H1 (cell line): Measurements from ENCODE around the gene GIMAP5. TPM values are rescaled to one million over a fixed set of nuclear protein-coding genes. Genes with fewer than 3 reads are reported as not detected.

Source experiments
- CTCF ChIA-PET: fragments of 300-600 bp; sonication (Branson Sonifier 250); formaldehyde crosslinking; loops from one replicate; lab custom pipeline; 2021; ENCODE audit not compliant: partially characterized antibody; lab: Charles Lee
- POLR2A ChIA-PET: fragments of 300-600 bp; sonication (Branson Sonifier 250); formaldehyde crosslinking; loops from one replicate; lab custom pipeline; 2021; ENCODE audit warnings: inconsistent platforms; ENCODE audit not compliant: partially characterized antibody; lab: Charles Lee
- DNase-seq, 2 experiments: peaks; one replicate each; pipeline versions ENCODE4 v3.0.0 to v3.0.0-alpha.2; 2010 to 2022; ENCODE audit warnings: low spot score in 2 of 2, low read depth in 1 of 2, mixed read lengths in 1 of 2
- FAIRE-seq: peaks from 2 replicates; lab custom pipeline; 2011; peaks lifted over from hg19 to GRCh38; lab: Jason Lieb, UNC
- H2AFZ ChIP-seq: 2 replicates; pipeline ENCODE4 v1.8.1; 2012; ENCODE audit warnings: low read length, inconsistent platforms
- H2AK5ac ChIP-seq: 2 replicates; pipeline ENCODE4 v1.6.1; 2013; ENCODE audit warnings: low read depth, low read length
- H2BK120ac ChIP-seq: replicated peaks from 2 replicates; pipeline ENCODE3; 2013; ENCODE audit warnings: low read depth, low read length, inconsistent platforms
- H2BK12ac ChIP-seq: 2 replicates; pipeline ENCODE4 v1.6.1; 2013; ENCODE audit warnings: low read depth, low read length
- H2BK15ac ChIP-seq: 2 replicates; pipeline ENCODE4 v1.6.1; 2013; ENCODE audit warnings: low read length
- H2BK20ac ChIP-seq: 2 replicates; pipeline ENCODE4 v1.6.1; 2013; ENCODE audit warnings: low read length
- H2BK5ac ChIP-seq: 2 replicates; pipeline ENCODE4 v1.6.1; 2013; ENCODE audit warnings: low read depth, low read length
- H3K14ac ChIP-seq: 2 replicates; pipeline ENCODE4 v1.6.1; 2013; ENCODE audit warnings: inconsistent platforms; ENCODE audit not compliant: insufficient read length
- H3K18ac ChIP-seq: 2 replicates; pipeline ENCODE4 v1.6.1; 2013; ENCODE audit warnings: low read length; ENCODE audit errors: extremely low read depth
- H3K23ac ChIP-seq: 2 replicates; pipeline ENCODE4 v1.6.1; 2013; ENCODE audit warnings: inconsistent platforms; ENCODE audit not compliant: insufficient read length
- H3K23me2 ChIP-seq: 2 replicates; pipeline ENCODE4 v1.6.1; 2013; ENCODE audit warnings: low read depth, low read length
- H3K27ac ChIP-seq: 2 replicates; pipeline ENCODE4 v1.6.1; 2011; ENCODE audit warnings: low read depth, low read length, inconsistent platforms
- H3K27me3 ChIP-seq, 4 experiments: replicated peaks in 1 of 4; 1 replicate in 1 of 4; 2 replicates in 3 of 4; pipeline versions ENCODE4 v1.6.1 to v1.8.1; 2011 to 2013; ENCODE audit warnings: low read length in 3 of 4, mild to moderate bottlenecking in 3 of 4, inconsistent platforms in 2 of 4, mixed read lengths in 2 of 4, moderate library complexity in 1 of 4; ENCODE audit not compliant: control insufficient read depth in 3 of 4, insufficient read depth in 3 of 4; ENCODE audit errors: extremely low read depth in 1 of 4
- H3K36me3 ChIP-seq, 4 experiments: 2 replicates each; pipeline versions ENCODE4 v1.6.1 to v1.8.1; 2011 to 2013; ENCODE audit warnings: mild to moderate bottlenecking in 4 of 4, low read length in 3 of 4, moderate library complexity in 2 of 4, control low read depth in 1 of 4, inconsistent platforms in 1 of 4; ENCODE audit not compliant: insufficient read depth in 4 of 4, control insufficient read depth in 2 of 4
- H3K4ac ChIP-seq: replicated peaks from 2 replicates; pipeline ENCODE3; 2013; ENCODE audit warnings: low read length, low read depth, mixed read lengths, inconsistent platforms; ENCODE audit not compliant: insufficient read length
- H3K4me1 ChIP-seq, 4 experiments: replicated peaks in 1 of 4; 1 replicate in 1 of 4; 2 replicates in 3 of 4; pipeline versions ENCODE4 v1.6.1 to v1.8.1; 2011 to 2013; ENCODE audit warnings: low read length in 3 of 4, inconsistent platforms in 2 of 4, mixed read lengths in 1 of 4; ENCODE audit not compliant: insufficient read depth in 4 of 4, control insufficient read depth in 3 of 4
- H3K4me2 ChIP-seq, 2 experiments: 2 replicates each; pipeline versions ENCODE4 v1.6.1 to v1.8.1; 2011 to 2013; ENCODE audit warnings: low read depth in 2 of 2, low read length in 2 of 2, control low read depth in 1 of 2, inconsistent platforms in 1 of 2, mild to moderate bottlenecking in 1 of 2; ENCODE audit not compliant: insufficient read depth in 1 of 2
- H3K4me3 ChIP-seq, 4 experiments: fragments of 200-600, 300-600 bp in 1 of 4; sonication (generic), shearing (Covaris generic), sonication (Bioruptor Twin) in 1 of 4; 2 replicates each; pipeline versions ENCODE4 v1.5.1 to v1.8.1; 2011 to 2016; ENCODE audit warnings: low read length in 4 of 4, low read depth in 3 of 4, control low read depth in 2 of 4, inconsistent platforms in 2 of 4, mild to moderate bottlenecking in 2 of 4, mixed read lengths in 1 of 4, moderate library complexity in 1 of 4; ENCODE audit not compliant: insufficient read depth in 2 of 4; ENCODE audit errors: extremely low read depth in 1 of 4
- H3K56ac ChIP-seq: replicated peaks from 2 replicates; pipeline ENCODE3; 2013; ENCODE audit warnings: low read depth, mild to moderate bottlenecking, mixed read lengths, low read length, inconsistent platforms; ENCODE audit not compliant: insufficient read length
- H3K79me1 ChIP-seq: 2 replicates; pipeline ENCODE4 v1.6.1; 2013; ENCODE audit warnings: low read depth, low read length, control low read depth
- H3K79me2 ChIP-seq, 2 experiments: 2 replicates each; pipeline versions ENCODE4 v1.6.1 to v1.8.1; 2012 to 2013; ENCODE audit warnings: low read length in 2 of 2, mild to moderate bottlenecking in 2 of 2, inconsistent platforms in 1 of 2; ENCODE audit not compliant: insufficient read depth in 2 of 2, control insufficient read depth in 1 of 2
- H3K9ac ChIP-seq, 4 experiments: replicated peaks in 1 of 4; 1 replicate in 1 of 4; 2 replicates in 3 of 4; pipeline versions ENCODE4 v1.6.1 to v1.8.1; 2011 to 2013; ENCODE audit warnings: low read depth in 3 of 4, low read length in 3 of 4, control low read depth in 2 of 4, mild to moderate bottlenecking in 2 of 4, moderate library complexity in 2 of 4, inconsistent platforms in 1 of 4; ENCODE audit errors: extremely low read depth in 1 of 4
- H3K9me3 ChIP-seq, 2 experiments: 2 replicates each; pipeline versions ENCODE4 v1.6.1 to v1.8.1; 2012 to 2013; ENCODE audit warnings: mild to moderate bottlenecking in 2 of 2, moderate library complexity in 2 of 2, control low read depth in 1 of 2, inconsistent platforms in 1 of 2, low read depth in 1 of 2, low read length in 1 of 2, mixed read lengths in 1 of 2; ENCODE audit not compliant: insufficient read depth in 2 of 2
- H4K20me1 ChIP-seq, 2 experiments: replicated peaks in 1 of 2; 2 replicates each; pipeline versions ENCODE3 to v1.8.1; 2011 to 2013; ENCODE audit warnings: inconsistent platforms in 2 of 2, low read length in 2 of 2, mild to moderate bottlenecking in 1 of 2; ENCODE audit not compliant: insufficient read depth in 2 of 2, control insufficient read depth in 1 of 2
- H4K5ac ChIP-seq: 2 replicates; pipeline ENCODE4 v1.6.1; 2013; ENCODE audit warnings: low read length, low read depth, mixed read lengths, inconsistent platforms; ENCODE audit not compliant: insufficient read length
- H4K8ac ChIP-seq: 2 replicates; pipeline ENCODE4 v1.8.0; 2013; ENCODE audit warnings: mild to moderate bottlenecking, moderate library complexity, low read length, inconsistent platforms; ENCODE audit not compliant: insufficient read depth; ENCODE audit errors: extremely low read depth
- H4K91ac ChIP-seq: replicated peaks from 2 replicates; pipeline ENCODE3; 2013; ENCODE audit warnings: low read length, mixed read lengths, inconsistent platforms; ENCODE audit not compliant: insufficient read length
- CHD1 ChIP-seq: IDR thresholded peaks from 2 replicates; pipeline ENCODE4 v1.6.1; 2012; ENCODE audit warnings: low read depth, low read length, improper control_type of control experiment
- KDM5A ChIP-seq: fragments of 200-600 bp; IDR thresholded peaks from 2 replicates; pipeline ENCODE4 v1.7.1; 2012; ENCODE audit warnings: mild to moderate bottlenecking, low read length, inconsistent platforms, mixed read lengths
- WGBS, 2 experiments: shearing (Covaris generic) in 1 of 2; methylation state at CpG; one replicate each; pipeline versions ENCODE4 v1.1.6 to v1.1.7; 2013 to 2015; ENCODE audit warnings: low lambda C conversion rate in 2 of 2, mixed read lengths in 2 of 2, inconsistent platforms in 1 of 2, low coverage in 1 of 2, missing lambda C conversion rate in 1 of 2; ENCODE audit not compliant: insufficient replicate concordance in 2 of 2, insufficient coverage in 1 of 2, insufficient read length in 1 of 2; ENCODE audit errors: extremely low coverage in 1 of 2, missing lambda C conversion rate in 1 of 2; 5-methylcytosine and 5-hydroxymethylcytosine counted together
- polyA plus RNA-seq, 7 experiments: library from polyadenylated mRNA; depleted of rRNA in 3 of 7; stranded (reverse) in 5 of 7; unstranded in 2 of 7; fragments of >200 nt in 5 of 7; fragments of 200-250 nt in 2 of 7; gene quantifications; 1 replicate in 5 of 7; 2 replicates in 1 of 7; 4 replicates in 1 of 7; pipeline versions ENCODE4 v1.2.1 to v1.2.3, GENCODE V29; 2011 to 2013; ENCODE audit warnings: missing spikeins in 2 of 7, mixed read lengths in 2 of 7
- total RNA-seq: library from RNA; stranded (reverse); fragmentation: NEBNext Ultra II Directional; extraction: Animal tissue kit (Norgen Biotek cat#: 25700); gene quantifications from 2 replicates; pipeline ENCODE4 v1.2.1, GENCODE V29; 2021

Gene GIMAP5
- total and polyA plus RNA-seq, 2 of the 8 experiments (the other 6 are each of a cell fraction or from before 2014, with no cell fraction given), result not detected

DNA sequence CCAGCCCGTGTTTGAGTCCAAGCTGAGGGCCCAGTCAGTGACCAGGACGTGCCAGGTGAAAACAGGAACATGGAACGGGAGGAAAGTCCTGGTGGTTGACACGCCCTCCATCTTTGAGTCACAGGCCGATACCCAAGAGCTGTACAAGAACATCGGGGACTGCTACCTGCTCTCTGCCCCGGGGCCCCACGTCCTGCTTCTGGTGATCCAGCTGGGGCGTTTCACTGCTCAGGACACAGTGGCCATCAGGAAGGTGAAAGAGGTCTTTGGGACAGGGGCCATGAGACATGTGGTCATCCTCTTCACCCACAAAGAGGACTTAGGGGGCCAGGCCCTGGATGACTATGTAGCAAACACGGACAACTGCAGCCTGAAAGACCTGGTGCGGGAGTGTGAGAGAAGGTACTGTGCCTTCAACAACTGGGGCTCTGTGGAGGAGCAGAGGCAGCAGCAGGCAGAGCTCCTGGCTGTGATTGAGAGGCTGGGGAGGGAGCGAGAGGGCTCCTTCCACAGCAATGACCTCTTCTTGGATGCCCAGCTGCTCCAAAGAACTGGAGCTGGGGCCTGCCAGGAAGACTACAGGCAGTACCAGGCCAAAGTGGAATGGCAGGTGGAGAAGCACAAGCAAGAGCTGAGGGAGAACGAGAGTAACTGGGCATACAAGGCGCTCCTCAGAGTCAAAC is 5.2 kb downstream of the GIMAP5 start:
- Histone ChIP-seq H4K8ac (no peak overlapping the region), H3K27me3 (peaks cover 65 to 96% (median 85%) of the 10 kb centered on the region in 4 experiments), H3K4me1 (no peaks in the 10 kb centered on the region), H3K79me1 (no peaks in the 10 kb centered on the region), H4K20me1 (peaks cover 1 to 12% of the 10 kb centered on the region in 2 experiments), H2BK120ac (no peak overlapping the region), H4K5ac (no peak overlapping the region), H3K23me2 (no peaks in the 10 kb centered on the region), H2AFZ (no peak overlapping the region), H3K23ac (no peak overlapping the region), H3K4me2 (no peak overlapping the region), H3K36me3 (no peaks in the 10 kb centered on the region), H3K56ac (no peak overlapping the region), H3K14ac (no peak overlapping the region), H3K18ac (no peak overlapping the region), H2BK15ac (no peak overlapping the region), H3K27ac (no peak overlapping the region), H3K4me3 (no peak overlapping the region), H2BK5ac (no peak overlapping the region), H2AK5ac (no peak overlapping the region), H3K9ac (no peak overlapping the region), H4K91ac (no peak overlapping the region), H3K4ac (no peak overlapping the region), H3K79me2 (no peaks in the 10 kb centered on the region), H3K9me3 (peaks cover 0 to 2% of the 10 kb centered on the region in 2 experiments; a peak in 1 of 4 replicates), H2BK20ac (no peak overlapping the region), H2BK12ac (no peak overlapping the region)
- ChIA-PET POLR2A (no interaction called here), CTCF (interaction anchor here (0.6 to 1.1 kb wide), 6 partner anchors 10 to 293 kb away, joined by 3 to 6 read pairs (median 3); no protein-coding TSS in a partner anchor)
- TF ChIP-seq KDM5A, result no peak
- TF ChIP-seq CHD1, result no peak
- DNase-seq (no peak), FAIRE-seq (no peak)
- WGBS, 2 experiments, result 83% methylated on average over 14 of the region's 14 CpGs; no CpG with 5 or more reads in 1 of the 2 experiments
